ENCODE data around the gene JCAD. TPM values are rescaled to one million over a fixed set of nuclear protein-coding genes. Genes with fewer than 3 reads are reported as not detected.

Gene JCAD
- total RNA-seq, 2 experiments from 2014 or later, result 0.02 TPM

DNA sequence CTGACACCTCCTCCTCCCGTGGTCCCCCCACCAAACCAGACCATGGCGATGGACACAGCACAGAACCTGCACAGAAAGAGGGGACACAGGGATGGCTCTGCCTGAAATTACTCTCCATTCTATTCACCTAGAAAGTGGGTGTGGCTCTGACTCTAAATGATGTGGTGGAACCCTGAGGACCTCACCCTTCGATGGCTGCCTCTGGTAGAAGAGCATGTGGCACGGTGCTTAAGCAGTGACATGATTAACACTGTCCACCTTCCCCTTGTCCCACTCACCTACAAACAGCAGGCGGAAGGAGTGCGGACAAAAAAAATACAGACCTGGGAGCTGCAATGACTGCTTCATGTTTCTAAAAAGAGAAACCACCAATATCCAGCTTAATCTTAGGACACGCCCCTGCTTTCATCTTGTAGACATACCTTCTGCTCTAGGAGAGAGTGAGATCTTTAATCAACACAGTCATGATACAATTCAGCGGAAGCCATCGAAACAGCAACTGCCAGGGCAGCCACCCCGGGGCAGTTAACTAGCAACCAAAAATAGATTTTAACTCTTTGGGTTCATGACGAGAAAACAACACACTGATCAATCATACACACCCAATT lies 11.4 kb downstream of the JCAD start:
- ChIA-PET POLR2A (no interaction called here), CTCF (no interaction called here)

DNA sequence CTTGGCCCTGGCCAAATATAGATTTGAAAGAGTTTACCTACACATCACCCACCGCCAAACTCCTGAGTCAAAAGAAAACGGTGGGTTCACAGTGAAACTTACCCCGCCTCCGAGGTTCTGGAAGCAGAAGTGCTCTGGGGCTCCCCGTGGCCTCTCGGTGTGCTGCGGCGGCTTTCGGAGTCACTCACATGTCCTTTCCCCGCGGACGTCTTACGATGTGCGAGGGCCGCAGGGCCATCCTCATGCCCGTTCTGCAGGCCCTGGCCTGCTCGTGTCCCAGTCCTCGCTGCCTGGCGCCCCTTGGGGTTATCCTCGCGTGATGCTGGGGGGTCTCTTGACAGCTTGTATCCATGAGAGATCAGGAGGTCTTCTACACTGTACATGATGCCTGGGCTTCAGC lies 12.0 kb downstream of the JCAD start:
- POLR2A ChIA-PET, result no interaction called here
- CTCF ChIA-PET, result no interaction called here

DNA sequence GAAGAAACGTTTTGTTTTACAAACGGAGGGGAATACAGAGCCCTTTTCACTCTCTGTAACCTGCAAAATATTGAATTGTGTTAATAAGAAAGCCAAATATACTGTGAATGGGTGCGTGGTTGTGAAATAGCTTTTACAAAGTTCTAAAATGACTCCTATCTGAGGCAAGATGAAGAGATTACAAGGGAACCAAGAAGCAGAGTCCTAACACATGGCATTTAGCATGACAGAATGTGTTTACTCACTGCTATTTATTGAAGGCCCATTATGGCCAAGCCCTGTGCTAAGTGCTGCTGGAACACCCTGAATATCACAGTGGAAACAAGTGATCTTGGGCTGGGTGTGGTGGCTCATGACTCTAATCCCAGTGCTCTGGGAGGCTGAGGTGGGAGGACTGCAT lies 12.9 kb downstream of the JCAD start:
- ChIA-PET POLR2A (no interaction called here), CTCF (no interaction called here)

DNA sequence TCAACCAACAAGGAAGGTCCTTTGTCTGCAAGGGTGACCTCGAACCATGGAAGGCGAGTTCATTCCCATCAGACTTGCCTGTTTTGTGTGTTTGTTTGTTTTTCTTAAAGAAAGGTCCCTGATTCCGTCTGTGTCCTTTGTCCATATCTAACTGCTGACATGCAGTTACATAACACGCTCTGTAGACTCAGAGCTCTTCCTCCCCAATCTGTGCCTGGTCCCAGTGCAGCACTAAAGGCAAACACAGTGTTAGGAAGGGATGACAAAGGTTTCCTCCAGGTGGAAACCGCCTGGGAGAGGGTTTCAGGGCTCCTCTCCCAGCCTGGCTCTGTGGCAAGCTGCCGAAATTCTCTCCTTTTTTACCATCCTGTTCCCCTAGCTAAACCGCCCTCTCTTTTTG lies 13.4 kb downstream of the JCAD start:
- POLR2A ChIA-PET, result no interaction called here
- CTCF ChIA-PET, result no interaction called here

DNA sequence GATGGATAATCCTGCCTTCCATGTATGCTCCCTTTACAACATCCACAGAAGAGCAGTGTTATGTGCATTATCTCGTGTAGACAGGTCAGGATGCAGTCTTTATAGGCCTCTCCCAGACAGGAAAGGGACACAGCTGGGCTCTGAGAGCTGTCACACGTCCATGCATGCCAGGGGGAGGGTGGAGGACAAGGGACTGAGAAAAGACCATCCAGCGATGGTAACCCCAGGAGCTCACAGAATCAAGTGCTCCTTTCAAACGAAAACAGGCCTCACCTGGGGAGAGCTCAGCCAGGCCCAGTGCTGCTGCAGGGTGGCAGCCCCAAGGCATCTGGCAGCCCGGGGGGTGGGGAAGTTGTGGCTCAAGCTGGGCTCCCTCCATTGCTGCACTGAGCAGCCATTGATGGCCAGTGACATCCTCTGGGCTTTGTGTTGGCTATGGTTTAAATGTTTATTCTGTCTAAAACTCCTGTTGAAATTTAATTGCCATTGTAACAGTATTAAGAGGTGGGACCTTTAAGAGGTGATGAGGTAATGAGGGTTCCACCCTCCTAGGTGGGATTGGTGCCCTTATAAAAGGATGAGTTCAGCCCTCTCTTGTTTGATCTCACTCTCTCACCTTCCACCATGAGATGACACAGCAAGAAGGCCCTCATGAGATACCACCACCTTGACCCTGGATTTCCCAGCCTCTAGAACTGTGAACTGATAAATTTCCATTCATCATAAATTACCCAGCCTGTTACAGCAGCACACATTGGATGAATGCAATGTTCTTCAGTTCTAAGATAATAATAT lies 15.7 kb downstream of the JCAD start:
- CTCF ChIA-PET, result interaction anchor here (0.6 kb wide), 1 partner anchor 93 kb away, joined by 3 read pairs; no protein-coding TSS in a partner anchor
- POLR2A ChIA-PET, result no interaction called here

DNA sequence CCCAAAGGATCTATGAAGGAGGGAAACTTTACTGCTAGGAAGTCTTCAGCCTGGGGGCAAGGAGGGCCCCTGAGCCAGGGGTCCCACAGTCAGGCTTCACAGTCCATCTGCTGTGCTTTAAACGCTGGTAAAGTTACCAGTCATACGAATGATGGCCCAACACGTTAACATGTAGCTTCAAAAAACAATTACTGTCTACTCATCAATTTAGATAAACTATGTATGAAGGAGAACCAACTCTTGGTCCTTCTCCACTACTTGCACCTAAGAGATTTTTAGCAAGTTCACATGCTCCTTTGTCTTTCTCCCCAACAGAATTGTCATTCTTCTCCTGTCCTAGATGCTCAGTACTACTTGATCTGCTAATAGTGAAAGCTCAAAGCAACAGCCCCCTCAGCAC lies 16.6 kb downstream of the JCAD start:
- ChIA-PET CTCF (no interaction called here), POLR2A (no interaction called here)

DNA sequence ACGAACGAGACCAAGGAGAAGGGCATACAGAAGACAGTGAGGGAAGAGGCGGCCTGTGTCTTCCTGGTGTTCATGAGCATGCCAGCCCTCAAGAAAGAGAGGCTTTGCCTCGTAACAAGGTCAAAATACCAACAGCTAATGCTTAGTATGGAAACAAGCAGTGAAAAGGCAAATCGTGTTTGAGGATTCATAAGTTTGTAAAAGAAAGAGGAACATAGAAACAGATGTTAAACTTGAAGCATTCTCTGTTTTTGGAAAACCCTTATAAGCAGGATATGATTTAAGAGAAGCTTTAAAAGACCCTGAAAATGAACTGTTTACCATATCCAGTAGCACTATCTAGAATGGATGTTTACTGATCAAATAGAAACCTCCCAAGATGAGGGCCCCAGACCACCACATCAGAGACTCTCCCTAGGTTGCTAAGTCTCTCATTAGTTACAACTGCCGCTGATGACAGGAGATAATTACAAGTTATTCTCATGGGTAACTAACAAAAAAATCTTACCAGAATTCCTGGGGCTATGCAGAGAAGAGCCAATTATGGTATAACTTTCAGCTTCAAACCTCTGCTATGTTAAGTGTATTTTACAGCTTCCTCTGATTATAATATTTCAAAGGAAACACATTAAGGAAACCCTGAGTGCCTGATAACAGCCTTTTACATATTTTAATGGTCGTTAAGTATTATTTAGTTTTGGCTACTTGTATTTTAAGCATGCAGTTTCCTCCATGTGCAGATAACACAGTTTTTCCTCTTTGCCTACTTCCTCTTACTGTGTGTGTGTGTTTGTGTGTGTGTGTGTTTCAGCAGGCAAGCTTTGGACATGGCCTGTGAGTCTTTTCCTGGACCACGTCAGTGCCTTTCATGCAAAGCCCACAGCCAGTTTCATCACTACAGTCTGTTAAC lies 17.9 kb downstream of the JCAD start:
- POLR2A ChIA-PET, result no interaction called here
- CTCF ChIA-PET, result no interaction called here

DNA sequence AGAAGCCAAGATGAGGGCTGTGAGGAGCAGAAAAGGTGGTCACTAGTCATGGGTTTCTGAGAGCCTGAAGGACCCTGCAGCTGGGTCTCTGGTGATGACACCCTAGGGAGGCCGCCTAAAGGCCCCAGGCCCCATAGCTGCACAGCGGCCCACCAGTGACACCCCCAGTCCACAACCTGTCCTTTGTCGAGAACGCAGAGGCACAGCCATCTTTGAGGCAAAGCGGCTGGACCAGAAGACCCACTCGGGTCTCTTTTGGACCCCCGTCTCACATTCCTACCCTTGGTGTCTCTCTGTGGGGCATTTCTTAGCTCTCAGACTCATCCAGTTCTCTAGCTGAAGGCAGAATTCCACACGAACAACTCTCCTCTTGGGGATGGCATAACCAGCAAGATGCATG lies 18.8 kb downstream of the JCAD start:
- ChIA-PET POLR2A (no interaction called here), CTCF (no interaction called here)

DNA sequence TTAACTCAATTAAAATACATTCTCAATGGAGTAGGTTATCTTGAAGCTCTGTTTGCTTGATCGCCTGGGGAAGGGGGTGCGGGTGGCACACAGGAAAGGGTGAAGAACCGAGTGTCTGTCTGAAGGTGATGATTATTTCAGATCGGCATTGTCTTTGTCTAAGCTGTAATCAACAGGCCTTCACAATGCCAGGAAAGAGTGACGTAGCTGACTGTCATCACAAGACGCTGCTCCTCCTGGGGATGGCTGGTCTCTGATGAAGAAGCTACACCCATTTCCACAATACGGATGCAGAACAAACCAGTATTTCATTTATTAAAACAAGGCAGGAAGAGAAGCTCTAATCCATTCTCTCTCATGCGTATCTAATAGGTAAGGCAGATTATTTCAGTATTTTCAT lies 19.4 kb downstream of the JCAD start:
- CTCF ChIA-PET, result no interaction called here

DNA sequence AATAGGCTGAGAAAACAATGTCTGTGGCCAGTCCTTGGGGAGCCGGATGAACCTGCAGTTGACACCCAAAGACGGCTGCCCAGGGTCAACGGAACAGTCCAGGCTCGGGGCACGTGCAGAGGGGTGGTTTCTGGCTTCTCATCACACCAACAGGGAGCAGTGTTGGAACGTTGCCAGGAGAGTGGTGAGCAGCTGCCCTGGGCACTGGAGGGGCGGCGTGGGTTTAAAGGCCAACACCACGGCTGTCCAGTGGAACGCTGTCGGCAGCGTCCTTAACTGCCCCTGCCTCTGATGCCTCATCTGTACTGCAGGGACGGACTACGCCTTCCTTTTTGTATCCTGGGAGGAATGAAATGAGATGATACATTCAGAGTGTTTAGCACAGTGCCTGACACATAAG lies 19.8 kb downstream of the JCAD start:
- POLR2A ChIA-PET, result no interaction called here
- CTCF ChIA-PET, result no interaction called here

More for the DNA sequence above, 19.4 kb downstream of the JCAD start:
- POLR2A ChIA-PET, result no interaction called here

DNA sequence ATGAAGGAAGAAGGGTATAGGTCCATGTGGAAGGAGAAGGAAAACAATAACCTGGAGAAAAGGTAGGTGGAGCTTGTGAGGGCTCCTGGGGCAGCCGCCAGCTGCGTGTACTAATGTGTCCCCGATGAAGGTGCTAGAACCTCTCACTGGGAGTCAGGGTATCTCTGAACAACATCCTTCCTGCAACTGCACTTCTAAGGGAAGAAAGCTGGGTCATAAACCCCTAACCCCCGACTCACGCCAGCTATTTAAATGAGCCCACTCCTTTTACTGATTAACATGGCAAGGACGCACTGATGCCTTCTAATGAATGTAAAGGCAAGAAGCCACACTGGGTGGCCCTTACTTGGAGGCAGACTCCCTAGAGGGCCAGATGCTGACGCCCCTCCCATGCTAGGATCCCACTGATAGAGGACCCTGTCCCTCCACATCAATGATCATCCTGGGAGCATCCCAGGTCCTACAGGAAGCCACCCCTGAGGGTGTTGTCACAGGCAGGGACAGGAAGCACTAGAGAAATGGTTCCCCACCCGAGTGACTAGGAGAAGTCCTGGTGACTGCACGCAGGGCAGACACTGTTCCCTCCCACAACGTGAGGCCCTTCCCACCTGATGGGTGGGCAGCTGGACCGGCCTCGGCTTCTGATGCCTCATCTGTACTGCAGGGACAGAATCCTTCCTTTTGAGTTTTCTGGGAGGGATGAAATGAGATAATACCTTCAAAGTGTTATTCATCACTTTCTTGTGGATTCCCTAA lies 20.4 kb downstream of the JCAD start:
- ChIA-PET POLR2A (interaction anchor here (0.7 kb wide), 1 partner anchor 461 kb away, joined by 3 read pairs; no protein-coding TSS in a partner anchor), CTCF (no interaction called here)

DNA sequence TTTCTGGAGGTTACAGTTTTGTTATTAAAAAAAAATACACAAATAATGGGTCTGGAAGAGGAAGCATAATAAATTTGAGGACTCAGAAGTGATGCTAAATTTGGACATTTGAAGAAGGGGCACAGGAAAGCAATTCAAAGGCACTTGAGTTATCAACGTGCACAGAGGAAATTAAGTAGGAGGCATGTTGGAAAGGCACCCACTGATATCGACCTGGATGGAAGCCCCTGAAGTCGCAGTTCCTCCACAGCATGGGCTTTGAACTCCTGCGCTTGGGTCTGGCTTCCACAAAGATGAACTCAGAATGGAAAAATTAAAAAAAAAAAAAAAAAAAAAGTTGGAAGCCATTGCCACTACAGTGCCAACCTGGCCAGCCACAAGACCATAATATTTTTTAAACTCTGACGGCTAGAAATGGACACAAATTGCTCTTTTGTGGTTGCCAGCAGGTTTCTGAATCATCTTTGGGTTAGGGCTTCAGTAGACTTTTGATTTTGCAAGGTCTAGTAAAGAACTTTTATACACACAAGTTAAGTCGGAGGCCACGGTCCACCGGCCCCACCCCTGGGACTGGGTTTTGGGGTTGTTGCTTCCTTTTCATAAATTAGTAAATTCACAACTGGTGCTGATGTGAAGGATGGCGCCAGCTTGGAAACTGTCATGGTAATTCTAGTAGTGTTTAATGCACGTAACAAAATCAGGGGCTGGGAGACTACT lies 21.6 kb downstream of the JCAD start:
- CTCF ChIA-PET, result interaction anchor here (0.6 kb wide), 1 partner anchor 1129 kb away, joined by 4 read pairs; no protein-coding TSS in a partner anchor
- POLR2A ChIA-PET, result interaction anchor here (0.7 kb wide), 1 partner anchor 462 kb away, joined by 3 read pairs; no protein-coding TSS in a partner anchor

DNA sequence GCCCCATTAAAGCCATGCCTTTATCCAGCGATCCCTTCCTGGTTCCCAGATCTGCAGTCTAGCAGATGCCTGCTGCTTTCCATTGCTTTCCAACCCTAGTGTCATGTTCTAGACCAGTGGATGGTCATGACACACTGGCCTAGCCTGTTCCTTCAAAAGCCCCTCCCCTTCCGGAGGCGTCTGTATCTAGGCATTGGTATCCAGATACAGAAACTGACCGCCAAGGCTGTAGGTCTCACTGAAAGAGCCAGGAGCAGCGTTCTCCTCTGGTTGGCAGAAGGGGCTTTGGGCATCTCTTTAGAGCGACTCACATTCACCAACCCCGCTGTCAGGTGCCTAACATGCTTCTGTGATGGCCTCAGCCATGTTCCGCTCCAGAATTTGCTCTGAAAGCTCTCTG lies 22.6 kb downstream of the JCAD start:
- ChIA-PET CTCF (no interaction called here), POLR2A (no interaction called here)

DNA sequence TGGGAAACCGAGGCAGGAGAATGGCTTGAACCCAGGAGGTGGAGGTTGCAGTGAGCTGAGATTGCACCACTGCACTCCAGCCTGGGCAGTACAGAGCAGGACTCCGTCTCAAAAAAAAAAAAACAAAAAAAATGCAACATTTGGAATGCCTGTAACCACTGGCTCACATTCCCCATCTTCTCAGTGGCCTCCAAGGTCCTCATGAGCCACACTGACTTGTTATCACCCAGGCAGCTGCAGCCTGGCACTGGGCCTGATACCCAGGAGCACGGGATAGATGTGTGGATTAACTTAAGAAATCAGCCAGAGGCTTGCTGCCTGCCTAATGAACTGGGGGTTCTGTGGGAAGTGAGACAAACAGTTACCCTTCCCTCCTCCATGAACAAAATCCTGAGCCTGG lies 23.0 kb downstream of the JCAD start:
- ChIA-PET POLR2A (no interaction called here), CTCF (no interaction called here)

DNA sequence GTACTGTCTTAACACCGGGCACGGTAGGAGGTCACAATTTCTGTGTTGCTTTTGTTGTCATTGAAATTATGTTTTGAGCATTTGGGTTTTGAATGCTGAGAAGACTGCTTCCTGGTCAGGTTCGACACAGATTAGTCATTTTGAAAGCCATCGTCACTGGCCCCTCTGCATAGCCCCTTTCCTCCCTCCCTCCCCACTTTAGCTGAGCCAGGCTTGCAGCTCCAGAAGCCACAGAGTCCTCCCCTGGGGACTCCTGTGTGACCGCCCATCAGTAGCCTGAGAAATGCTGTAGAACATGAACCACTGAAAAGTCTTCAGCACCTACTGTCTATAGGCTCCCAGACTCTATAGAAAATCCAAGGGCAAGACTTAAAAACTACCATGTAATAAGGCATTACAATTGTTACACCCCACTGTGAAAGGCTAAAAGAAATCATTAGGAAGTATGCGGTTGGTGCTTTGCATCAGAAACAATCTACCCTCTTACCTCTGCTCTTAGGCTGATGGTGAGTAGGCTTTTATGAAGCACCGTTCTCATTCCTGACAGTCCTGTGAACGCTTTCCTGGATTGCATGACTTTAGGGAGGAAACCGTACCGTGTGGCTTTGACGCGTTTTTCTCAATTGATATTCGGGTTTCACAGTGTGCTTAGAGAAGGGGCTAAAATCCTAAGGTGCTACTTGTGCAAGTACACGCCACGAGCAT lies 24.8 kb downstream of the JCAD start:
- POLR2A ChIA-PET, result no interaction called here
- CTCF ChIA-PET, result no interaction called here

DNA sequence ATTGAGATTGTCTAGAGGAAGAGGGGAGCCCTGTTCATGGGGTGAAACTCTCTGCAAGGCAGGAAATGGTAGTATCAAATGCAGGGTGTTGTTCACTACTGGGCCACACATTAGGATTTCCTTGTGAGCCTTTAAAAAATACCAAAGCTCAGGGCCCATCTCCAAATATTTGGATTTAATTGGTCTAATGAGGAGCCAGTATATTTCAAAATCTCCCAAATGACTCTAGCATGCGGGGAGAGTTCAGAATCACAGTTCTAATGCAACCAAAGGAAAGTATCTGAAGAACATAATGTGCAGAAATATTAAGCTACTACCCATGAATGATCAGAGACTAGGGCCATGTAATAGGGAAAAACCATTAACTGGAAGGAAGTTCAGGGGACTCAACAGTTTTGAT lies 27.3 kb downstream of the JCAD start:
- ChIA-PET CTCF (no interaction called here), POLR2A (no interaction called here)

DNA sequence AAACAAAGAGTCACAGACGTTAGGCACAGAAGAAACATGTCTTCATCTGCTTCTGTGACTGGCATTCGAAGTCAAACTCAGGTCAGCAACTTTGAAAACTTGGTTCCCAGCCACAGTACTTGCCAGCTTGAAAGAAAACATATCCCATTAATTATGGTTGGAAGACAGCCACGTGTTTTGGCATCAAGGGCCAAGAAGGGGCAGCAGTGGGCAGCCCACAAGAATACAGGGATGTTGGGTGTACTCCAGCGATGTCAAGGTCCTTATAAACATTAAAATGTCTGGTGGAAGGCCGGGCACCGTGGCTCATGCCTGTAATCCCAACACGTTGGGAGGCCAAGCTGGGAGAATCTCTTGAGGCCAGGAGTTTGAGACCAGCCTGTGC lies 29.5 kb downstream of the JCAD start:
- ChIA-PET POLR2A (no interaction called here), CTCF (no interaction called here)

DNA sequence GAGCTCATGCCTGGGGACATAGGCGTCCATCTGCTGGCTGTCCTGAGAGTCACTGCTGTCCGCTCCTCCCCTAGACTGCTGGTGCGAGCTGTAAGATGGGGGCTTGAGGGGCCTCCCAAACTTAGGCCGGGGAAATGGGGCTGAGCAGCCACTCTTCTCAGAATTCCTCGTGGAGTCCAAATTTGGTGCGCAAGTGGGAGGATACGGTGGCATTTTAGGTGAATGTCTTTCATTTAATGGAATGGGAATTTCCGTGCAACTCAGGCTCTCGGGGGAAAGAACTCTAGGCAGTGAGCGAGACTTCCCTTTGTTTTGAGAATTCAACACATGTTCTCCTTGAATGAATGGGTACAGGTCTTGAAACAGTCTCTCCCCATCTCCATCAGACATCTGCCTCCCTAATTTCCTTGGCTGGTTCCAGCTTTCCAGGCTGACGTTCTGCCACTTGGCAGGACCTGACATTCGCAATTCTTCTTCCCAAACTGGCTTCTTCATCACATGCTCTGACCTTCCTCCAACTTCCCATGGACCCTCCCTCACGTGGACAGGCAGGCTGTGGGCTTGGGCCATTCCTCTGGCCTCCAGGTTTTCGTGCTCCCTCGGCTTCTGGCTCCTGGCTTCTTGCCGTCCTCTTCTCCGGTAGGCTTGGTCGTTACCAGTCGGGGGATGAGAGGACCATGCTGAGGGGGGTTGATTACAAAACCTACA lies 30.1 kb downstream of the JCAD start:
- POLR2A ChIA-PET, result no interaction called here
- CTCF ChIA-PET, result no interaction called here

DNA sequence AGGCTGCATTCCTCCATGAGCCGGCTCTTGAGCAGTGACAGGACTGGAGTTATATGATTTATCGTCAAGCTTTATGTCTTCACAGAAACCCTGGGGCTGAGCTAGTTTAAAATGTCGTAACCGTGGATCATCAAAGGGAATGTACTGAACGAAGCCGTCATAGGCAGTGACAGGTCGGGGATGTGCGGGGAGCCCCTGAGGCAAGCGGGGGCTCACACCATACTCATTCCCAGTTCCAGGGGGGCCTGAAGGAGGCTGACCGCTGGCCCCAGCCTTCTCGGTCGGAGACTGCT lies 30.7 kb downstream of the JCAD start:
- POLR2A ChIA-PET, result no interaction called here
- CTCF ChIA-PET, result no interaction called here
